GM21619 (cell line): ENCODE measurements around the gene GALNTL6.

ENCODE experiments used
- ATAC-seq: cut with Tn5 transposase; IDR thresholded peaks from one replicate; pipeline ENCODE4 v1.9.1; 2021; ENCODE audit not compliant: unreplicated experiment

The GALNTL6 gene

DNA sequence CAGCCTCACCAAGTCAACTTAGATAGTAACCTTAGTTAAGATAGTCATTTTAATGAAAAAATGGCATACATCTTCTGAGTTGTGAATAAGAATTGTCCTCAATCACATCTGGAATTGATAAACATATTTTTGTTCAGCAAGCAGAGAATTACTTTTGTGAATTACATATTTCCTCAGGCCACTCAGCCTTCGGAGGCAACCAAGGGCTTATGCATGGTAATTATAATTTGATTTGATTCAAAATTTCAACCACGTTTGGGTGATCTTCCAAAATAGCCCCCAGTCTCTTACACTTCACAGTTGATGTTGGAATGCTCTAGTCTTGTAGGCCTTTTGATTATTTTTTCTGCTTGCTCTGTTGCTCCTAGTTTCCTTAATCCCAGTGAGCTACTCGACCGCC is 63.4 kb downstream of the GALNTL6 start:
- ATAC-seq = no peak

DNA sequence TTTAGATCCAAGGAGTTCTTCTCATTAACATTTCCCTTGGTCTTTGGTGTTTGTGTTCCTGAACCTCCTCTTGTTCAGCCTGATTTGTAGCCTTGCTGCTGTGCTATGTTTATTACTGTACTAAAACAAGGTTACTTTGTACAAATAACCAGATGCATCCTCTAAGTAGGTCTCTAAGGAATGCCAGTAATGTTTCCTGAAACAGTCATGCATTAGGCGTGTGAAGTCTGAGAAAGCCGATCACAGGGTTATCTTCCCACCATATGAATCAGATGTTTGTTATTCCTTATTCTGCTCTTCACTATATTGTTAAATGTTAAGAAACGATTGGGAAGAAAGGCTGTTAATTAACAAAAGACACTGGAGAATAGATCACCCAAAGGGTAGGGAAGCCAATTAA is 66.9 kb downstream of the GALNTL6 start:
- no peak for ATAC-seq

DNA sequence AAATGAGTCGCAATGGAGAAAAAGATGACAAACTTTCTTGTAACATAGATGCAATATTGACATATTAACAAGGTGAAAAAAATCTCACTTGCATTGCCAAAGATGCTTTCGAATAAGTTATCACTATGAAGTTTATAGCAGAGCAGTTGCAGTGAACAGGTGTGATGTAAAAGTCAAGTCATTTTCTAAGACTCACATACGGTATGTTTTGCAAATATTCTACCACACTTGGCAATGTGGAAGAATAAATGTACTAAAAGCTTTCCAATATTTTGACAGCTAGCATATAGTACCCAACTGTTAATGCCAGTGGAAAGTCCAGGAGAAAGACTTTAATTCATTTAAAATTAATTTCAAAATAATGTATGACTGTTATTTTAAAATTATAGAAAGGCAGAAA is 76.5 kb downstream of the GALNTL6 start:
- no peak for ATAC-seq

DNA sequence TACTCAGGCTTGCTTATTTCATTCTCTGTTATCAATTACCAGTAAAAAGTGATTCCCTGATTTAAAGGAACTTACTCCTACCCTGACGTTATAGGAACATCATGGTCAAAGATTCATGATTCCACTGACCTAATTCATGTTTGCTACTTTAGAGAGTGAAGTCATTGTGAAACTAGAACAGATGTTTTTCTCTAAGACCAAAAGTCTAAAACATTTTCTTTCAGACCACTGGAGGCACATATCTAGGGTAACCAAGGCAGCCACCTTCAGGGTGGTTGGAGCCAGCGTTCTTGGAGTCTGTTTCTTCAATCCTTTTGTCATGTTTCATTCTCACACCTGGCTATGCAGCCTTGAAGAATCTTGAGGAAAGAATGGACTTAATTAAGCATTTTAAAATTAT is 77.8 kb downstream of the GALNTL6 start:
- peak; percentile 66 for ATAC-seq

DNA sequence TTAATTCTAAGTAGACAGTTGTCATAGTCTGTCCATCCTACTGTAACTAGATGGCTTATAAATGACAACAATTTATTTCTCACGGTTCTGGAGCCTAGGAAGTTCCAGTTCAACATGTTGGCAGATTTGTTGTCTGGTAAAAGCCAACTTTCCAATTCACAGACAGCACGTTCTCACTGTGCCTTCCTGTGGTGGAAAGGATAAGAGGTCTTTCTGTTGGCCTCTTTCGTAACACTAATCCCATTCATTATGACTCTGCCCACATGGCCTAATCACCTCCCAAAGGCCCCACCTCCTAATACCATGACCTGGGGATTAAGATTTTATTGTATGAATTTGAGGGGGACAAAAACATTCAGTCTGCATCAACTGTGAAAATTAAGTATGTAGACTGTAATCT is 83.2 kb downstream of the GALNTL6 start:
- no peak for ATAC-seq

DNA sequence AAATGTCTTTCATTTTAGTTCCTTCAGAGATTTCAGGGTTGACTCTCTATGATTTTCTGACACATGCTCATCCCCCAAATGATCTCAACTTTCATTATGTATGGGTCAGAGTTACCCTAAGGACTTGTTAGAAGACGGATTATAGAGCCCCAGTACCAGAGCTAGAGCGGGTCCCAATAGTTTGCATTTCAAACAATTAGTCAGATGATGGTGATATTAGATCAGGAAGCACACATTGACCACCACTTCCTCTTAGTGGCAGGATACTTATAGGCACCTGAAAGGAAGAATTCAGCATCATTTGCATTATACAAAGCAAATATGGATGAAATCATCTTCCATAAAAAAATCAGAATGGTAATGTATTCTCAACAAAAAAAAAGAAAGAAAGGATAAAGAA is 106.1 kb downstream of the GALNTL6 start:
- ATAC-seq = no peak

DNA sequence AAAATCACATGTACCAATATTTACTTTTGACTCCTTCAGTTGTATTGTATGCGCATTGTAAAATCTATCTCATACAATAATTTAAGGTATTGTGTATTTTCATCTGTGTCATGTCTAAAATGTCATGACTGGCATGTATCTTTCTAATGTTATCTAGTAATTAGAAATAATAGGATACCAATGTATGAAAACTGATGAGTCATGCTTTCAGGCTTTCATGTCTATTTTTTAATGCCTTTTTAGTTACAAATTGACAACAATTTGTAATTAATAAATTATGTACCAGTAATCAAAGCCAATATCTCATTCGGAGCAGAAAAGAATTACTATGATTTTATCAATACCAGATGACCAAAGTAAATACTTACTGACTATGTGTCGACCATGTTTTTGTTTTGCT is 107.7 kb downstream of the GALNTL6 start:
- ATAC-seq = no peak

DNA sequence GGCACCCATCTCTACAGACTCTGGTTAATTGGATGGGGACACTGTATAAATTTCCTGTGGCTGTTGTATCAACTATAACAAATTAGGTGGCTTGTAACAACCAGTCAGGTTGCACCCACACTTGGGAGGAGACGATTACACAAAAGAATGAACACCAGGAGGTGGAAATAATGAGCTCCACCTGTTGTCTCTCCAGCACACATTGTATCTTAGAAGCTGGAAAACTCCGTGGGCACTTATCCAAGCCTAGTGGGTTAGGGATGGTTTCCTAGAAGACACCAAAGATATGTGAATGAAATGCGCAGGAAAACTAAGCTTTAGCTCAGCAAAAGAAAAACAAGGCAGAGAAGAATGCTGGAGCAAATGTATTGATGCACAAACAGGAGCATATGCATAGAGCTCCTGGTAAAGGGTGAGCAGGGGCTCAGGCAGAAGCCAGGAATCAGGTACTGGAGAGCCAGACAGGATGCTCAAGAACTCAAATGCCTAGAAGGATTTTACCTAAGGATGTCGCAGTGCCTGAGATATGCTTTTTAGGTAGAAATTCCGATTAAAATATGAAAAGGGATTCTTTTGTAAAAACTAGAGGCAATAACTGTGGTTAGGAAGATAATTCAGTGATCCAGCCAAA is 111.7 kb downstream of the GALNTL6 start:
- no peak for ATAC-seq

DNA sequence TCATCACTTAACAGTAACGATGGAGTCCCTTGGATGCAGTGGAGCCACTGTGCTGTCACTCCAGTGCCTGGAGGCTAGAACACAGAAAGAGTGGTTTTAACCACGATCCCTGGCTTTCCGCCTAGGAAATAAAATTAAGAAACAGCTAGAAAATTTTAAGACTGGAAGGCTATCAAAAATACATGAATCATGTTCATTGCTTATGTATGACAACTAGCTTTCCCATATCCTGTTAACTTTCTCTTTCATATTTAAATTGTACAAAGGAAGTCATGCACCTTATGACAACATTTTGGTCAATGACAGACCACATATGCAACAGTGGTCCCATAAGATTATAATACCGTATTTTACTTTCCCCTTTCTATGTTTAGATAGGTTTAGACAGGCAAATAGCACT is 115.1 kb downstream of the GALNTL6 start:
- no peak for ATAC-seq

DNA sequence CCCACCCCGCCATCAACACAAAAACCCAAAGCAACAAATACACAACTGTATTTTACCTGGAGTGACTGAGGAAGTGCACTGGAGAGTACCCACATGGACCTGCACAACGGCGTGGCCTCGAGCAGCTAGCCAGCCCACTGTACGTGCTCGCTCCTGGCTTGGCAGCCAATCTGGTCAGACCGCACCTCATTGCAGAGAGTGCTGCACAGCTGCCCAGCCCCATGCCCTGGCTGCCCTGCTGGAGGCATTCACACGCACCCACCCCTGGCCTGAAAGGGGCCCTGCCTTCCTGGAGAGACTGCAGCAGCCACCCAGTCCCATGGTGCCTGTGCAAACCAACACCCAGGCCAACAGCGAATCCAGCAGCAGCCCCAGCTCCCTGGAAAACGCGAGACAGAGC is 116.3 kb downstream of the GALNTL6 start:
- ATAC-seq = no peak

DNA sequence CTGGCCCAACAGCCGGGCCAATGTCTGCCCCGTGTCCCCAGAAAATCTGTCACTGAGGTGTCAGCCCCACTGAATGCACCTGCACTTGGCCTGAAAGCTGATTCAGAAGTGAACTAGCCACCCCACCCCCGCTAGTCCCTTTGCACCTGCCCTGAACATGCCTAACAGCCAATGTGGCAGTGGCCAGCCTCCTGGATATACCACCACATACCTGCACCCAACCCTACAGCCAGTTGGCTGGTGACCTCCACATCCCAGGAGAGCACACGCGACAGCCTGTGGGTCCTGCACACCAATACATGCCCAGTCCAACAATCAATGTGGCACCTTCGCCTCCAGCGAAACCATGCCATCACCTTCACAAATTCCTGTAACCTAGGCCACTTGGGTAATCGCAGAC is 116.7 kb downstream of the GALNTL6 start:
- ATAC-seq = no peak

DNA sequence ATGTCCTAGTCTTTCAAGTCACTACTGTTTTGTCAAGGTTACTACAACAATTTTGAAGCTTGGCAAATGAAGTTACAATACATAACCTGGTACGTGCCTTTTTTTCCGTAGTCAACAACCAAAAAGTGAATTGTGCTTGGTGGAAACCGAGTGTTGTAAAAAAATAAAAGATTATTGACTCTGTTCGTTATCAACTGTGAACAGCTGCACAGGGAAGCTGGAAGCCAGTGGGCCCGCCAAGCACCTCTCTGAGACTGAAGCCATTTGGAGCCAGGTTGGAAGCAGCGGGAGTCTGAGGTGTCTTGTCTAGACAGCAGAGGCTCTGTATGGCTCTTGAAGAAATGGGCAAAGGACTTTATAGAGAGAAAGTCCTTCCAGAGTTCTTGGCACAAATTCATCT is 119.0 kb downstream of the GALNTL6 start:
- no peak for ATAC-seq

DNA sequence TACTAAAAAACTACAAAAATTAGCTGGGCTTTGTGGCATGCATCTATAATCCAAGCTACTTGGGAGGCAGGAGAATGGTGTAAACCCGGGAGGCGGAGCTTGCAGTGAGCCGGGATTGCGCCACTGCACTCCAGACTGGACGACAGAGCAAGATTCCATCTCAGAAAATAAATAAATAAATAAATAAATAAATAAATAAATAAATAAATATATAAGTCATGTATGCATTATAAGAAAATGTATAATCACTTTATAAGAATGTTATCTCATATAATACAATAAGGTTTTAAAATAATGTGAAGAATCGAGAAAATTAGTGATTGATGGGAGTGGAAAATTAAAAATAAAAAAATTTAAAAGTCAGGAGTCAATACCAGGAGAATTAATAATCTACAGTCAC is 127.5 kb downstream of the GALNTL6 start:
- ATAC-seq = no peak

DNA sequence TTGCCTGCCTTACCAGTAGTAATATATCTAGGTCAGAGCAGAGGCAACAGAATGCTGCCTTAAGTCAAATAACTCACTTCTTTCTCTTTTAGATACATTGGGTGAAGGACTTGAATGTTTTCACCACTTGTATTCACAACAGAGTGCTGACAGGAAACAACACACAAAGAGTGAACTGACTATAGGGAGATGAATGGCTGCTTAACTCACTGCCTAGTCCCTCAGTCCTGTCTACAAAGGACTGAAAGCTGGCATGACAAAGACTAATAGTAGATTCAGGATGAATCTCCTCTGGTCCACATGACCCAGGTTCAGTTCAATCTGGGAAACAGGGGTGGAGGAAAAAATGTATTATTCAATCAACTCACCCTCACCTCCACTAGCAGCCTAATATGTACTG is 134.2 kb downstream of the GALNTL6 start:
- no peak for ATAC-seq

DNA sequence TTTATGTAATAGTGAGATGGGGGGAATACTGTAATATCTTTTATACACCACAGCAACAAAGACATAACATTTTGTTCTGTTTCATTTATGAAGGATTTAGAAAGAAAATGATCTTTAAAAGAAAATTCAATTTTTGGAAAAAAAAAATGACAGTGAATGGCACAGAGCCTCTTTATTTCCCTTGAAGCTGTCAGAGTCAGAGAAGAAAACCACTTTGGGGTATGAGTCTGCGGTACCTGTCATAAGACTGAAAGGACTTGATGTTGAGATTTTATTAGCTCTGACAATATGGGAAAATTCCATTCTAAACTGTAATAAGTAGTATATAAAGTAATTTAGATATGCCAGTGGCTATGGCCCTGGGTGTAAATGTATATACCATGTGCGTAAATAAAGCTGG is 134.8 kb downstream of the GALNTL6 start:
- no peak for ATAC-seq

DNA sequence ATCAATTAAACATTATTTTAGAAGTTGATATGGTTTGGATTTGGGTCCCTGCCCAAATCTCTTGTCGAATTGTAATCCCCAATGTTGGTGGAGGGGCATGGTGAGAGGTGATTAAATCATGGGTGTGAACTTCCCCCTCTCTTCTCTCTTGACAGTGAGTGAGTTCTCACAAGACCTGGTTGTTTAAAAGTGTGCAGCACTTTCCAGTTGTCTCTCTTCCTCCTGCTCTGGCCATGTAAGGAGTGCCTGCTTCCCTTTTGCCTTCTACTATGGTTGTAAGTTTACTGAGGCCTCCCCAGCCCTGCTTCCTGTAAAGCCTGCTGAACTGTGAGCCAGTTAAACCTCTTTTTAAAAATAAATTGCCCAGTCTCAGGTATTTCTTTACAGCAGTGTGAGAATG is 141.4 kb downstream of the GALNTL6 start:
- ATAC-seq = peak; percentile 73

DNA sequence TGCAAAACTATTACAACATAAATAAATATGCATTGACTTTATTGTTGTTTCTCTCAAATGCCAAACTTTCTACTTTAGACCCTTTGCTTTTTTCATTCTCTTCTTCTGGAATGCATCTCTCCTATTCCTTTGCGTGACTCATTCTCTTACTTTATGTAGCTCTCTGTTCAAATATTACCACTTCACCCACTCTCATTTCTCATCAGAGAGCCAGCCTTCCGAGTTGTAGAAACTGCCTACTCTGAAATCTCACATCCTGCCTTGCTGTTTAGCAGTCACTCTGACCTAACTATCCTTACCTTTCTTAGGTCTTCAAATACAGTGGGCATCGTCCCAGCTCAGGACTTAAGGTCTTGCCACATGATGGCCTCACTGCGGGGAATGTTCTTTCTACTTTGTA is 143.5 kb downstream of the GALNTL6 start:
- no peak for ATAC-seq

DNA sequence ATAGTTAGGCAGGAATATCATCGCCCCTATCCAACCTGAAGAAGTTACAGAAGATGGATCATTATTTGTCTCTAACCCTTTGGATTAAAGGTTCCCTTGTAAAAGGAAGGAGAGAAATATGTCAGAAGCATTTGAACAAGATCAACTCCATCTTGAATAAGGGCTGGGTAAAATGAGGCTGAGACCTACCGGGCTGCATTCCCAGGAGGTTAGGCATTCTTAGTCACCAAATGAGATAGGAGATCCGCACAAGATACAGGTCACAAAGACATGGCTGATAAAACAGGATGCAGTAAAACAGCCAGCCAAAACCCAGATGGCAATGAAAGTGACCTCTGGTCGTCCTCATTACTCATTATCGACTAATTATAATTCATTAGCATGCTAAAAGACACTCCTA is 148.9 kb downstream of the GALNTL6 start:
- no peak for ATAC-seq

DNA sequence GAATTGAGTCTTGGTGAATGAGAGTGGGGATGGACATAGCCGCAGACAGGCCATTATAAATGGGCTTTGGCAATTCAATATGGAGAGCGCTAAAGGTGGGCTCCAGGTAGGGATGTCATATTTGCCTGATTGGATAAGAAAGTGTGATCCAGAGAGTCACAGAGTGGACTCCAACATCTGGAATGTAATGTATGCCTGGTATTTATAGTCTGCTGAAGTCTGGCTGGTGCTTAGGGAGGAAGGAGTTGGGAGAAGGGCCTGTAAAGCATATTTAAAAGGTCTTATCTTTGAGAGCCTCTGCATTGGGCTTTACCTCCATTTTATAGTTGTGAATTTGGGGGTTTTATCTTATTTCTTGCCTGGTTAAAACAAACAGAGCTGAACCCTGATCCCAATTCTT is 153.2 kb downstream of the GALNTL6 start:
- no peak for ATAC-seq

DNA sequence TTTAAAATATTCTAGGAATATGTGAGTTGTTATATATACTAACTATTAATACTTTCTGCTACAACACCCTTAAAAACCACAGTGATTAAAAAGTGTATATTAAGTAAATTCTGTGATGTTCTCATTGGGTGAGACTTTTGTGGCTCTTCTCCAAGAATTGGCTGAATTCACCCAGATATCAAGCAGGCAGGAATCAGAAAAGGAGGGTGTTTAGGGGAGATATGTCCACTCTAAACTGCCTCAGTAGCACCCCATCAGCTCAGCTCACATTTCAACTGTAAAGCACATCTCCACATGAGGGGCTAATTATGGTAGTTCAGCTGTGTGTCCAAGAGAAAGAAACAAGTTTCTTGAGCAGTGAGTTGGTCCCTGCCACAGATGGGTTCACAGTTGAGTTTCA is 165.0 kb downstream of the GALNTL6 start:
- no peak for ATAC-seq

DNA sequence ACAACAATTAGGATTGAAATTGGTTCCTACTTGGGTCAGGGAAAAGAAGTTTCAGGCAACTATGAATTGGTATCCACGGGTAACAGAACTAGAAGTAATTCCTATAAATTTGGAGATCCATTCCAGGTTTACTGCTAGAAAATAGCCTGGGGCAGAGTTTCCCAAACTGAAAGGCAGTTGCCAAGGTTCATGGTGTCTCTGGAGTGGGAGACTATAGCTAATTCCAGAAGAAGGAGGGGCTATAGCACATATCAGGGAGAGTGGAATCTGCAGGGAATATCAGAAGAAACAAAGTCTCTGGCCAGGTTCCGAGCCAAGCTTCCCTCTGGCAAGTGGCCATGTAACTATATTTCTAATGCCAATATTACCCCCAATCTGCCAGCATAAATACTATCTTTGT is 166.3 kb downstream of the GALNTL6 start:
- ATAC-seq = no peak

DNA sequence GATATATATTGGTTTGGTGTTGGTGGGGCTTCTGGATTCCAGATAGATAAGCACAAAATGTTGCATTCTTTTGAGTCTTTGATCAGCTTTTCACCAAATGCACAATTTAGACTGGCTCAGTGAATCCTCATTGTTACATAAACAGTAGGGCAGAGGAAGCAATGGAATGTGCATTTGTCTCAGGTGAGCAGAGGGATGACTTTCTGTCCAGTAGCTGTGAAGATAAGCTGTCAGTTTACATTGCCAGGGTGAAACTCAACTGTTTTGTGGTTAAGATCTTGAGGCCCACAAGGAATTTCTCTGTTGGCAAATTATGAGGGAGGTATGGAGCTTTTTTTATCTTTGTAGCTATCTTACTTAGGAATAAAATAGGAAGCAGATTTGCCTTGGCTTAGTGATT is 168.0 kb downstream of the GALNTL6 start:
- ATAC-seq = no peak

DNA sequence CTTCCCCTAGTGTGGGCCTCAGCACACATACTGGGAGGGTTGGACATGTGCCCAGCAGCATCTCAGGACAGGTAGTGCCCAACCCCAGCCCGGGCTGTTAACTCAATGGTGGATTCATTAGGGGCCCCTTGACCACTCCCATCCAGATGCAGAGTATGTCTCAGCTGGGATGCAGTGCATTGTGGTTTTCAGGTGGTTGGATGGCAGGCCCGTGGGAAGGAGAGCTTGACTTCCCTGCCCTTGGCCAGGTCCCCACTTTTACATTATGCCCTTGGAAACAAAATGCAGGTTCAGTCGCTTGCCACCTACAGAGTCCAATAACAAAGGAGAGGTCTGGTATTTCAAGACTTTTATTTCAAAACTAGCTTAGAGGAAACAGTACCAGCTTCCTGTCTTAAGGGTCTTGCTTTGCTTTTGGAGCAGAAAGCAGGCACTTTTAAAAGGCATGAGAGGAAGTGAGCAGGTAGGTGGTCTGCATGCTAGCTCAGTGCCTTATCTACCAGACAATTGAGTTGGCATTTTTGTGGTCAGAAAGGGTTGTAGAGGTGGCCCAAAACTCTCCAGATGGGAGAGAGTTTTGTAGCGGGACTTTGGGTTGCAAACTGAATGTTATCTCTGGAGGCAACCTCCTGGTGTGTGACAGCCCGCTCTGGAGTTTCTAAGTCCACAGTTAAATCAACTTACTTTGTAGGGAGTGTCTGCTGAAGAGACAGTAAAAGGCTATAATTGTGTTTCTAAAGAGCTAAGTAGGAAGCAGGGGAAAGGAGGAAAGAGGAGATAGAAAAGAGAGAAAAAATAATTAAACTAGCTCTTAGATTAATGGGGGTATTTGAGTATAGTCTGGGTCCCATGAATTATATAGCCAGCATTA is 171.0 kb downstream of the GALNTL6 start:
- no peak for ATAC-seq
